ENCODE measurements around the gene HS6ST2.

DNA sequence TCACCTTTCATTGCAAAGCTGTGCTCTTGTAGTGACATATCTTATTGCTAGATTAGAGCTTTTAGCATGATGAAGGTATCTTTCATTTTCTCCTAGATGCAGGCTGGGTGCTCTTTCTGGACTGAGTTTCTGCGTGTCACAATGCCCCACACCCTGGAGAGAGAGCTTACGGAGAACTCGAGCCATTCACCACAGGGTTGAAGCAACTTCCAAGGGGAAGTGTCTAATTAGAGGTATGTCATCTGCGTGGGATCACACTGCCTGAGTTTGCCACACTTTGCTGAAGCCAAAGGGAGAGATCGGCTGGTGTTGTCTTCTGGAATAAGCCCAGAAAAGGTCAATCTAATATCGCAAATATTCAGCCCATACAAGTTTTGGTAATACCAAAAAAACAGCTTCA lies 290.3 kb downstream of the HS6ST2 start:
- no peak for TF ChIP-seq POLR2A (IDR thresholded peaks at IDR 0.05; ENCODE audit: borderline replicate concordance, extremely low read depth, insufficient read depth, insufficient read length)
- TF ChIP-seq SRF (IDR thresholded peaks at IDR 0.05; ENCODE audit: low read depth) = no peak
- TF ChIP-seq JUND (IDR thresholded peaks at IDR 0.05) = no peak
- TF ChIP-seq, protein P1, sequence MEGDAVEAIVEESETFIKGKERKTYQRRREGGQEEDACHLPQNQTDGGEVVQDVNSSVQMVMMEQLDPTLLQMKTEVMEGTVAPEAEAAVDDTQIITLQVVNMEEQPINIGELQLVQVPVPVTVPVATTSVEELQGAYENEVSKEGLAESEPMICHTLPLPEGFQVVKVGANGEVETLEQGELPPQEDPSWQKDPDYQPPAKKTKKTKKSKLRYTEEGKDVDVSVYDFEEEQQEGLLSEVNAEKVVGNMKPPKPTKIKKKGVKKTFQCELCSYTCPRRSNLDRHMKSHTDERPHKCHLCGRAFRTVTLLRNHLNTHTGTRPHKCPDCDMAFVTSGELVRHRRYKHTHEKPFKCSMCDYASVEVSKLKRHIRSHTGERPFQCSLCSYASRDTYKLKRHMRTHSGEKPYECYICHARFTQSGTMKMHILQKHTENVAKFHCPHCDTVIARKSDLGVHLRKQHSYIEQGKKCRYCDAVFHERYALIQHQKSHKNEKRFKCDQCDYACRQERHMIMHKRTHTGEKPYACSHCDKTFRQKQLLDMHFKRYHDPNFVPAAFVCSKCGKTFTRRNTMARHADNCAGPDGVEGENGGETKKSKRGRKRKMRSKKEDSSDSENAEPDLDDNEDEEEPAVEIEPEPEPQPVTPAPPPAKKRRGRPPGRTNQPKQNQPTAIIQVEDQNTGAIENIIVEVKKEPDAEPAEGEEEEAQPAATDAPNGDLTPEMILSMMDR (IDR thresholded peaks at IDR 0.05 in 2 of 3, conservative IDR thresholded peaks at IDR 0.05 in 1 of 3; ENCODE audit: borderline replicate concordance in 1 of 3, insufficient read depth in 1 of 3, low read depth in 2 of 3, low read length in 2 of 3) = no peak
- no peak for TF ChIP-seq YY1 (IDR thresholded peaks at IDR 0.05; ENCODE audit: extremely low read depth, insufficient replicate concordance, low read depth, low read length)
- TF ChIP-seq, protein P2, sequence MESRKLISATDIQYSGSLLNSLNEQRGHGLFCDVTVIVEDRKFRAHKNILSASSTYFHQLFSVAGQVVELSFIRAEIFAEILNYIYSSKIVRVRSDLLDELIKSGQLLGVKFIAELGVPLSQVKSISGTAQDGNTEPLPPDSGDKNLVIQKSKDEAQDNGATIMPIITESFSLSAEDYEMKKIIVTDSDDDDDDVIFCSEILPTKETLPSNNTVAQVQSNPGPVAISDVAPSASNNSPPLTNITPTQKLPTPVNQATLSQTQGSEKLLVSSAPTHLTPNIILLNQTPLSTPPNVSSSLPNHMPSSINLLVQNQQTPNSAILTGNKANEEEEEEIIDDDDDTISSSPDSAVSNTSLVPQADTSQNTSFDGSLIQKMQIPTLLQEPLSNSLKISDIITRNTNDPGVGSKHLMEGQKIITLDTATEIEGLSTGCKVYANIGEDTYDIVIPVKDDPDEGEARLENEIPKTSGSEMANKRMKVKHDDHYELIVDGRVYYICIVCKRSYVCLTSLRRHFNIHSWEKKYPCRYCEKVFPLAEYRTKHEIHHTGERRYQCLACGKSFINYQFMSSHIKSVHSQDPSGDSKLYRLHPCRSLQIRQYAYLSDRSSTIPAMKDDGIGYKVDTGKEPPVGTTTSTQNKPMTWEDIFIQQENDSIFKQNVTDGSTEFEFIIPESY (IDR thresholded peaks at IDR 0.05; ENCODE audit: extremely low read depth, insufficient replicate concordance, low read length) = no peak
- TF ChIP-seq EZH2 (IDR thresholded peaks at IDR 0.05) = no peak
- no peak for TF ChIP-seq EZH2phosphoT487 (IDR thresholded peaks at IDR 0.05; ENCODE audit: borderline replicate concordance)
- TF ChIP-seq, protein P3, sequence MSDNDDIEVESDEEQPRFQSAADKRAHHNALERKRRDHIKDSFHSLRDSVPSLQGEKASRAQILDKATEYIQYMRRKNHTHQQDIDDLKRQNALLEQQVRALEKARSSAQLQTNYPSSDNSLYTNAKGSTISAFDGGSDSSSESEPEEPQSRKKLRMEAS (IDR thresholded peaks at IDR 0.05) = no peak

Data from HCT116 (cell line).